GM19324 (cell line): Measurements from ENCODE around the gene PJA2.

ENCODE experiments used
- ATAC-seq: cut with Tn5 transposase; IDR thresholded peaks from one replicate; pipeline ENCODE4 v1.9.1; 2021; ENCODE audit warnings: mild to moderate bottlenecking, moderate library complexity; ENCODE audit not compliant: unreplicated experiment, low FRiP score

PJA2 gene

GRCh38 chr5:109351988-109352864 is 57.5 kb downstream of the PJA2 start:
- ATAC-seq: no peak

DNA sequence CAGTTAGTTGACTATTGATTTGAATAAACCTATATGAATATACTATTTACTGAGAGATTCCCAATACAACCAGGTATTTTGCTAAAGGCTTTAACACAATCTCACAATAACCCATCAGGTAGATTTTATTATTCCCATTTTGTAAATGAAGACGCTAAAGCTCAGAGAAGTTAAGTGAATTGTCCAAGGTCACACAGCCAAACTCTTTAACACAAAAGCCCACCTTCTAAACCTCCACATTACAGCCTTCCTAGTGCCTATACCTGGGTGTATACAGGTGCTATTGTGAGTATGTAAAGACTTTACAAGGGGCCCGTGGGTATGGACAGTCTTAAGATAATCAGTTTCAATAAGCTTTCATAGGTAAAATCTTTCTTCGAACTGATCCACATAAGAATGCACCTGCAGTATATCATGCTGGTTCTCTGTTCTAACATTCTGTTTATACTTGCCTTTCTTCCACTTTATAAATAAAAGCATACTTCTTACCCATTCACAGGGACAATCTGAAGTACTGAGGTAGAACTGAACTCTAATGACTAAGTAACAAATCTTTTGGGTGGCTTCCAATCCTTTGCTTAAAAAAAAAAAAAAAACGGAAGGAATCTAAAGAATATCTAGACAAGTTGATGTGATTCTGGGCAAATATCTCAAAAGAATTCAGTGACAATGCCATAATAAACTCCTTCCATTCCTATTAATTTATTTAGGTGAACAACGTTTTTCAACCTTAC is 59.1 kb downstream of the PJA2 start:
- no peak for ATAC-seq

GRCh38 chr5:109349388-109349787 is 60.4 kb downstream of the PJA2 start:
- ATAC-seq: no peak

- ATAC-seq: no peak
These were observed 62.4 kb downstream of the PJA2 start for GRCh38 chr5:109347252-109347888.

DNA sequence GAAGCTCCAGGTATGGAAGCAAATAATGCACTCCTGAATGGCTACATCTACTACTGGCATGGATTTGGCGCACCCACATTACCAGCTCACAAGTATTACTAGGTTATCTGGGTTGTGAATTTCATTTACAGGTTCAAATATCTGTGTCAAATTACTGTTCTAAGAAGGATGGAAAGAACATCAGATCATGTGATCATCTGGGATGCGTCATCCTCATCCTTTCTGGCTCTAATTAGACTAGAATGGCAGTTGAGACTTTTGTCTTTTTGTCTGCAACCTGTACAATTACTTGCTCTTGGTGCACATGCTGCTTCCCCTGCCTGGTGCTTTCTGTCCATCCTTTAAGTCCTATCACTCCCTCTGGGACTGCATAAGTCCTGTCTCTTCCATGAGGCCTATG is 64.1 kb downstream of the PJA2 start:
- no peak for ATAC-seq

DNA sequence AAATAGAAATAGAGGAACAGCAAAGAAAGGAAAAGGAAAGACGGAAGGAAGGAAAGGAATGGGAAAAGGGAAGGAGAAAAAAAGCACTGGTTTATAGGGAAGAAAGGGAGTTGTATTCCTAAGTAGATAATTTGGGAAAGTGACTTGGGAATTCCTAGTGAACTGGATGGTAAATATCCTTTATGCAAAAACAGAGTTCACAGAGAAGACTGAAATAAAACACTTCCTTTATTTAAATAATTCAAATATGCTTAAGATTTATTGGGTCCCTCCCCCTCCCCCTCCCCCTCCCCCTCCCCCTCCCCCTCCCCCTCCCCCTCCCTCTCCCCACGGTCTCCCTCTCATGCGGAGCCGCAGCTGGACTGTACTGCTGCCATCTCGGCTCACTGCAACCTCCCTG is 69.4 kb downstream of the PJA2 start:
- ATAC-seq: no peak

- ATAC-seq: no peak
These were observed 74.7 kb downstream of the PJA2 start for GRCh38 chr5:109335114-109335513.

- ATAC-seq: no peak
These were observed 75.7 kb downstream of the PJA2 start for GRCh38 chr5:109334056-109334455.

GRCh38 chr5:109329333-109330237 is 80.2 kb downstream of the PJA2 start:
- ATAC-seq: no peak

DNA sequence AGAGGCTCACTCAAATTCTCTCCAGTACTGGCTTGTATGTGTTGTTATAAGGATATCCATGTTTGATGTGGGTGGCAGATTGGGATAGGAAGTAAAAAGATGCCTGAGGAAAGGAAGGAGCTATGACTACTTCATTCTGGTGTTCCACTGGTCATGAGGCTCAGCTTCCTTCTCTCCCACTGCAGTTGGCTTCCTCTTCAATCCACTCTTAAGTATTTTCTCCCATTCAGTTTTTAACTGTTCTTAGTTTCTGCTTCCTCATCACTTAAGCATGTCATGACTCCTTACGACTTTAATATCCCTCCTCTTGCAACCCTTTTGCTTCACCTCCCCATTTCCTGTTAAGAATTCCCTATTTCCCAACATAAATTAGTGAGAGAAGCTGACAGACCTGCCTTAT is 81.1 kb downstream of the PJA2 start:
- no peak for ATAC-seq

- ATAC-seq: no peak
These were observed 82.2 kb downstream of the PJA2 start for GRCh38 chr5:109327570-109327969.

- no peak for ATAC-seq
These were observed 82.9 kb downstream of the PJA2 start for GRCh38 chr5:109326919-109327318.

DNA sequence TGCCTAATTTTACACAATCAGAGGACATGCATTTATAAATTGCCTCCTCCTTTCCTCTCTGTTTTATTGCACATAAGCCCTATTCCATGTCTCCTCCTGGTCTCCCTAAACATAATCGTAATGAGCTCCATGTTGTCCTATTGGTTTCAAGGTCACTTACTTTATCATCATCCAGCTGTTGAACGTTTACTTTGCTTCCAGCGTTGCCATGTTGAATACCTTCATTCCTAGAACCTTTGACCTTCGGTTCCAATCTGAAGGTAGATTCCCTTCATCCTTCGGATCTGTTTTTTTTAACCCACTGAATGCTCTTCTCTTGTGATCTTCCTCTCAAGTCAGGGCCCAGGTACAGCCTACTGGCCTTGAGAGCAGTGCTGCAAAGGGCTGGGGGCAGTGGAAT is 84.3 kb downstream of the PJA2 start:
- ATAC-seq: no peak

GRCh38 chr5:109324931-109325330 is 84.8 kb downstream of the PJA2 start:
- no peak for ATAC-seq

- ATAC-seq: no peak
These were observed 85.4 kb downstream of the PJA2 start for GRCh38 chr5:109324351-109324750.

DNA sequence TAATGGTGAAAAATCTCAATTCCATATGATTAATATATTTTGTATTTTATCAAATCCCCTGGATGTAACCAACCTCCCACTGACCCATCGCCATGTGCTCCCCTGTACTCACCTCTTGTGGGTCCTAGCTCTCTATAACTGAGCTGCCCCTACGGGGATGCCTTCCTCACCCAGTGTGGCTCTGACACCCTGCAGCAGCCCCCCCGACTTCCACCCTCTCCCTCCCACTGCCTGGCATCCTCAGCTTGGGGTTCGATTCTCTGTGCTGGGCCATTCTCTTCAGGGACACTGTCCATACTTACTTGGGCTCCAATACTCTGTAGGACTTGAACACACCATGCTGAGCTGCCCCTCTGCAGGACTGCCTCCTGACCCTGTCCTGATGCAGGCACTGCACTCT is 87.1 kb downstream of the PJA2 start:
- ATAC-seq: no peak

DNA sequence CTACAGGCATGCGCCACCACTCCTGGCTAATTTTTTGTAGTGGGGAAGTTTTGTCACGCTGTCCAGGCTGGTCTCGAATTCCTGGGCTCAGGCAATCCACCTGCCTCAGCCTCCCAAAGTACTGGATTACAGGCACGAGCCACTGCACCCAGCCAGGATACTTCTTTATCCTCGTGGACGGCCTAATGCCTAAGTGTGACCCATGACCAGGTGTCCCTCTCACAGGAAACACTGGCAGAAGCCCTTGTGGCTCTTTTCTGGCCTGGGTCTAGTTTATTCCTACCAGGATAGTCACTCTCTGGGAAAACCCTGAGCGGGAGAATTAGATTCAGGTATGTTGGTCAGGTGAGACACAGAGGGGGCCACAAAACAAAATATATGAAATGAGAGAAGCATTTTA is 90.4 kb downstream of the PJA2 start:
- no peak for ATAC-seq

- no peak for ATAC-seq
These were observed 91.2 kb downstream of the PJA2 start for GRCh38 chr5:109318455-109319108.

DNA sequence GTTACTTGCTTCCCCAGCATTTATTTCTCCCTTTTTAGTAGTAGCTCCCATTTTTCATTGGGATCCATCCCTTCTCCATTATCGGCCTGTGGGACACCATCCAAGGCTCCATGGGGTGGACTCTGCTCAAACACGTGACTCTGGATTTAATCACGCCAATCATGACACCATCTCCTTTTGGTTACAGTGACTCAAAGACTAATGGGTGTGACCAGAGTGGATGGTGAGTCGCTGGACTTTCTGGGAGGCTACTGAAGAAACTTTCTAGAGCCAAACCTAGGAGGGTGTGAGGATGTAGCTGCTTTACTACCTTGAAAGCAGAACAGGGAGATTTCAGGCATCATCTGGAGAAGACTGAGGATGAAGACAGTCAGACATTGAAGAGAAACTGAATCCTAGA is 93.1 kb downstream of the PJA2 start:
- no peak for ATAC-seq

DNA sequence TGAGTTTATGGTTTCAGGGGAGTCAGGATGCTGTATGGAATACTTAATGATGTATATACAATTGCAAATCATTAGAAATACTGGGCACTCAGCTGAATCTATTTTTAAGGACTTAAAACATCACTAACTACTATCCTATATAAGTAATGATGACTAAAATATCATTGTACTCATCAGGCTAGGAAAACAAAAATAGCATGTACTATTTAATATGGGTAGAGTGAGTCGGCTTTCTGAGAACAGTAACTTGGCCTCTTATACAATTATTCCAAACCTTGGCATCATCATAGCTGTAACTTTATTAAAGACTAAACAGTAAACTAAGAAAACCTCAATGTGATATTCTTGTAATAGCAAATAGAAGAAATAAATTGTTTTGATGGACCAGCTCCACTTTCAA is 94.5 kb downstream of the PJA2 start:
- no peak for ATAC-seq
